GM12891 (cell line): ENCODE data around the gene LONP2.

ENCODE experiments used
- PAX5 ChIP-seq: IDR thresholded peaks from 2 replicates; pipeline ENCODE4 v1.6.1; 2011; ENCODE audit warnings: low read length, moderate library complexity, mild to moderate bottlenecking; ENCODE audit not compliant: insufficient read depth, severe bottlenecking
- POLR2A ChIP-seq: IDR thresholded peaks from 2 replicates; pipeline ENCODE4 v1.6.1; 2011; ENCODE audit warnings: low read depth, low read length, control low read depth
- POLR2AphosphoS5 ChIP-seq: IDR thresholded peaks from 2 replicates; pipeline ENCODE4 v1.6.1; 2011; ENCODE audit warnings: low read depth, low read length, control low read depth
- POU2F2 ChIP-seq: IDR thresholded peaks from 2 replicates; pipeline ENCODE4 v1.6.1; 2011; ENCODE audit warnings: low read depth, mild to moderate bottlenecking, control low read depth, low read length, moderate library complexity
- SPI1 ChIP-seq: IDR thresholded peaks from 2 replicates; pipeline ENCODE4 v1.6.1; 2011; ENCODE audit warnings: low read depth, low read length, control low read depth
- TAF1 ChIP-seq: IDR thresholded peaks from 2 replicates; pipeline ENCODE4 v1.6.1; 2011; ENCODE audit warnings: low read depth, low read length, control low read depth

- TF ChIP-seq POU2F2 (no peak), POLR2A (no peak), TAF1 (no peak), POLR2AphosphoS5 (no peak), PAX5 (no peak), SPI1 (no peak)
Observed at GRCh38 chr16:48206594-48207242, 37.4 kb upstream of the LONP2 start.
